Tibial nerve (tissue), 4 donors: ENCODE results near the gene STAB1.

Source experiments
- CTCF ChIP-seq, 5 experiments: fragments of 200-600 bp in 3 of 5; fragments of 450-650 bp in 2 of 5; sonication (generic) in 3 of 5; IDR thresholded peaks; one replicate each; pipeline ENCODE4 v1.5.1; 2016 to 2019; ENCODE audit warnings: antibody characterized with exemption in 5 of 5, mild to moderate bottlenecking in 3 of 5, moderate library complexity in 2 of 5
- EP300 ChIP-seq, 2 donors: sonication (generic); formaldehyde crosslinking; IDR thresholded peaks; one replicate each; pipeline ENCODE4 v1.6.1; 2017; ENCODE audit warnings: antibody characterized with exemption in 2 of 2, mild to moderate bottlenecking in 1 of 2
- POLR2A ChIP-seq, 2 donors: fragments of 450-650 bp; IDR thresholded peaks; one replicate each; pipeline ENCODE4 v1.6.1; 2017; ENCODE audit warnings: antibody characterized with exemption in 2 of 2, mild to moderate bottlenecking in 2 of 2, moderate library complexity in 2 of 2

GRCh38 chr3:52447512-52448355 lies 47.4 kb upstream of the STAB1 start:
- TF ChIP-seq CTCF (IDR thresholded peaks at IDR 0.05) = no peak
- TF ChIP-seq EP300 (IDR thresholded peaks at IDR 0.05) = no peak
- no peak for TF ChIP-seq POLR2A (IDR thresholded peaks at IDR 0.05)
